Thoracic aorta (tissue), 2 donors: ENCODE measurements around the gene SLC7A7. TPM values are rescaled to one million over a fixed set of nuclear protein-coding genes. Genes with fewer than 3 reads are reported as not detected.
"Not testable (repeated sequence)": the region's sequence is repeated elsewhere in the genome, so short reads cannot be mapped to it uniquely, and the experiment has no call there.

Experiments used
- ATAC-seq: fragments of 150-250 bp; one replicate; pipeline ENCODE4 v1.8.0; 2017; ENCODE audit warnings: low read depth; ENCODE audit not compliant: insufficient number of reproducible peaks, low FRiP score
- DNase-seq: peaks from one replicate; pipeline ENCODE4 v3.0.0-alpha.2; 2020; ENCODE audit warnings: low spot score
- H3K27ac ChIP-seq, 2 donors: fragments of 200-600 bp; sonication (generic); 1 replicate in 1 of 2; 2 replicates in 1 of 2; pipeline ENCODE4 v1.5.1; 2016; ENCODE audit warnings: mild to moderate bottlenecking in 2 of 2, moderate library complexity in 2 of 2
- H3K27me3 ChIP-seq: fragments of 200-600 bp; sonication (generic); replicated peaks from 2 replicates; pipeline ENCODE4 v1.6.0; 2016; ENCODE audit warnings: mild to moderate bottlenecking; ENCODE audit not compliant: insufficient read depth
- H3K36me3 ChIP-seq: fragments of 200-600 bp; sonication (generic); one replicate; pipeline ENCODE4 v1.5.1; 2016
- H3K4me1 ChIP-seq, 2 donors: fragments of 200-600 bp; sonication (generic); 1 replicate in 1 of 2; 2 replicates in 1 of 2; pipeline versions ENCODE4 v1.5.1 to v1.6.0; 2016; ENCODE audit warnings: low read depth in 2 of 2, mild to moderate bottlenecking in 1 of 2; ENCODE audit not compliant: control insufficient read depth in 1 of 2
- H3K4me3 ChIP-seq: fragments of 200-600 bp; sonication (generic); 2 replicates; pipeline ENCODE4 v1.5.1; 2016; ENCODE audit warnings: mild to moderate bottlenecking
- H3K9me3 ChIP-seq: fragments of 200-600 bp; sonication (generic); 2 replicates; pipeline ENCODE4 v1.5.1; 2016
- CTCF ChIP-seq: fragments of 200-600 bp; sonication (generic); IDR thresholded peaks from one replicate; pipeline ENCODE4 v1.5.1; 2019; ENCODE audit warnings: antibody characterized with exemption
- total RNA-seq, 2 donors: library from RNA; depleted of rRNA; stranded (reverse); fragments of >200 nt; gene quantifications; one replicate each; pipeline versions ENCODE4 v1.1.0 to v1.2.3, GENCODE V29; 2016

SLC7A7 gene
- total RNA-seq, 2 donors from 2014 or later = 34.4 to 38.5 TPM

GRCh38 chr14:22761734-22762133, 53.5 kb downstream of the SLC7A7 start:
- H3K4me1 ChIP-seq = peaks cover 3 to 7% of the 10 kb centered on the region in 2 donors
- no peaks in the 10 kb centered on the region for H3K36me3 ChIP-seq
- no peak for DNase-seq
- no peaks in the 10 kb centered on the region for H3K27me3 ChIP-seq
- ATAC-seq = no peak
- H3K27ac ChIP-seq = no peak overlapping the region
- H3K9me3 ChIP-seq = peaks cover 8% of the 10 kb centered on the region
- no peak for TF ChIP-seq CTCF
- no peak overlapping the region for H3K4me3 ChIP-seq

DNA sequence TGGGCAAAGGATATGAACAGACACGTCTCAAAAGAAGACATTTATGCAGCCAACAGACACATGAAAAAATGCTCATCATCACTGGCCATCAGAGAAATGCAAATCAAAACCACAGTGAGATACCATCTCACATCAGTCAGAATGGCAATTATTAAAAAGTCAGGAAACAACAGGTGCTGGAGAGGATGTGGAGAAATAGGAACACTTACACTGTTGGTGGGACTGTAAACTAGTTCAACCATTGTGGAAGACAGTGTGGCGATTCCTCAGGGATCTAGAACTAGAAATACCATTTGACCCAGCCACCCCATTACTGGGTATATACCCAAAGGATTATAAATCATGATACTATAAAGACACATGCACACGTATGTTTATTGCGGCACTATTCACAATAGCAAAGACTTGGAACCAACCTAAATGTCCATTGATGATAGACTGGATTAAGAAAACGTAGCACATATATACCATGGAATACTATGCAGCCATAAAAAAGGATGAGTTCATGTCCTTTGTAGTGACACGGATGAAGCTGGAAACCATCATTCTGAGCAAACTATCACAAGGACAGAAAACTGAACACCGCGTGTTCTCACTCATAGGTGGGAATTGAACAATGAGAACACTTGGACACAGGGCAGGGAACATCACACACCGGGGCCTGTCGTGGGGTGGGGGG, 57.1 kb downstream of the SLC7A7 start:
- not testable (repeated sequence) for H3K27me3 ChIP-seq, ATAC-seq, H3K4me1 ChIP-seq, H3K9me3 ChIP-seq, DNase-seq, H3K36me3 ChIP-seq, H3K4me3 ChIP-seq, H3K27ac ChIP-seq

GRCh38 chr14:22753586-22753985, 61.6 kb downstream of the SLC7A7 start:
- Histone ChIP-seq H3K4me3 (no peak overlapping the region), H3K27me3 (no peaks in the 10 kb centered on the region), H3K4me1 (no peaks in the 10 kb centered on the region), H3K27ac (no peak overlapping the region), H3K36me3 (no peaks in the 10 kb centered on the region), H3K9me3 (no peaks in the 10 kb centered on the region)
- no peak for TF ChIP-seq CTCF
- ATAC-seq = no peak
- no peak for DNase-seq

DNA sequence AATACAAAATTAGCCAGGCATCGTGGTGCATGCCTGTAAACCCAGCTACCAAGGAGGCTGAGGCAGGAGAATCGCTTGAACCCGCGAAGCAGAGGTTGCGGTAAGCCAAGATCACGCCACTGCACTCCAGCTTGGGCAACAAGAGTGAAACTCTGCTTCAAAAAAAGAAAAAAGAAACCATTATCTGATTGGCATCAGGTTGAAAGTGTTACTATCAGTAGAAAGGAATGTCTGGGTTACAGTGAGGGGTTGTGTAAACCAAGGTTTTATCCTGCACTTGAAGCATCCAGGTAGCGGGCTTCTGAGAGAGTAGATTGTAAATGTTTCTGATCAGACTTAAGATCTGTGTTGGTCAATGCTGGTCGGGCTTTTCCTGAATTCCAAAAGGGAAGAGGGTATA, 62.8 kb downstream of the SLC7A7 start:
- DNase-seq = no peak
- no peaks in the 10 kb centered on the region for H3K9me3 ChIP-seq

GRCh38 chr14:22748631-22749068, 66.6 kb downstream of the SLC7A7 start:
- H3K27me3 ChIP-seq = no peaks in the 10 kb centered on the region
- no peak for DNase-seq
- TF ChIP-seq CTCF = no peak
- H3K27ac ChIP-seq = no peak overlapping the region
- H3K4me1 ChIP-seq = no peaks in the 10 kb centered on the region
- H3K9me3 ChIP-seq = no peaks in the 10 kb centered on the region
- no peak overlapping the region for H3K4me3 ChIP-seq
- ATAC-seq = no peak
- no peaks in the 10 kb centered on the region for H3K36me3 ChIP-seq

More for the DNA sequence above, 62.8 kb downstream of the SLC7A7 start:
- no peak for ATAC-seq
- no peaks in the 10 kb centered on the region for H3K36me3 ChIP-seq
- no peaks in the 10 kb centered on the region for H3K27me3 ChIP-seq
- H3K27ac ChIP-seq = no peak overlapping the region
- no peak for TF ChIP-seq CTCF
- no peak overlapping the region for H3K4me3 ChIP-seq
- H3K4me1 ChIP-seq = no peaks in the 10 kb centered on the region

DNA sequence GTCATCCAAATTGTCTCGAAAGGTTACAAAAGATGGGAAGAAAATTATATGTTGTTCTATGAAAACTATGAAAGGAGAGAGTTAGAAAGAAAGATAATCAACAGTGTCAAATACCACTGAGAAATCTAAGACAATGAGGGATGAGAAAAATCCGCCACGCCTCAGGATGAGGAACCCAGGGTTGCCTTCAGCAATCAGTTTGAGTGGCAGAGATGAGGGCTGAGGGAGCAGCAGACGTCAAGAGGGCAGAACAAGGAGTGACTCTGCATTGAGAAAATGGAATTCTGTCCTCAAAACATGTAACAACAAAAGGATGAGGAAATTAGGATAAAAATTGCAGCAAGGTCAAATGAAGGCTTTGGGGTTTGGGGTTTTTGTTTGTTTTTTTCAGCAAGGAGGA, 67.0 kb downstream of the SLC7A7 start:
- Histone ChIP-seq H3K9me3 (no peaks in the 10 kb centered on the region), H3K27me3 (no peaks in the 10 kb centered on the region), H3K4me3 (no peak overlapping the region), H3K4me1 (no peaks in the 10 kb centered on the region), H3K36me3 (no peaks in the 10 kb centered on the region), H3K27ac (no peak overlapping the region)
- ATAC-seq (no peak), DNase-seq (no peak)
- TF ChIP-seq CTCF = no peak
